MCF 10A (cell line): Measurements from ENCODE around the gene DHPS. TPM values are rescaled to one million over a fixed set of nuclear protein-coding genes. Genes with fewer than 3 reads are reported as not detected.

ENCODE experiments used
- BruUV-seq: library from RNA; stranded (reverse); fragments of 400-500 nt; replicated peaks from 2 replicates; lab custom pipeline; 2021; lab: Mats Ljungman, UMichigan
- CTCF ChIA-PET: fragments of 300-600 bp; sonication (Branson Sonifier 250); formaldehyde crosslinking; extraction: SDS; loops from one replicate; lab custom pipeline; 2021; ENCODE audit warnings: antibody characterized with exemption, inconsistent platforms; lab: Yijun Ruan, JAX
- POLR2A ChIA-PET: fragments of 300-600, 350-650 bp; sonication (Branson Sonifier 250); formaldehyde crosslinking; extraction: SDS; loops from one replicate; lab custom pipeline; 2020; ENCODE audit warnings: antibody characterized with exemption, inconsistent platforms; lab: Yijun Ruan, JAX
- DNase-seq: peaks from one replicate; pipeline ENCODE4 v3.0.0-alpha.2; 2018; ENCODE audit not compliant: unreplicated experiment
- H3K27ac Mint-ChIP-seq: one replicate; pipeline ENCODE4 v1.8.0; 2022; ENCODE audit warnings: mild to moderate bottlenecking, low read depth, mixed read lengths; ENCODE audit not compliant: unreplicated experiment
- H3K27me3 Mint-ChIP-seq: one replicate; pipeline ENCODE4 v1.8.0; 2022; ENCODE audit warnings: mixed read lengths; ENCODE audit not compliant: insufficient read depth, unreplicated experiment
- H3K36me3 Mint-ChIP-seq: one replicate; pipeline ENCODE4 v1.8.0; 2022; ENCODE audit warnings: mild to moderate bottlenecking, moderate library complexity, mixed read lengths; ENCODE audit not compliant: insufficient read depth, unreplicated experiment
- H3K4me1 Mint-ChIP-seq: one replicate; pipeline ENCODE4 v1.8.0; 2022; ENCODE audit warnings: mixed read lengths; ENCODE audit not compliant: insufficient read depth, unreplicated experiment
- H3K4me3 Mint-ChIP-seq: one replicate; pipeline ENCODE4 v1.8.0; 2022; ENCODE audit warnings: mild to moderate bottlenecking, moderate library complexity, mixed read lengths; ENCODE audit not compliant: unreplicated experiment
- H3K9me3 Mint-ChIP-seq: one replicate; pipeline ENCODE4 v1.8.0; 2022; ENCODE audit warnings: mixed read lengths; ENCODE audit not compliant: unreplicated experiment
- CTCF ChIP-seq: fragments of 200-600 bp; IDR thresholded peaks from one replicate; pipeline ENCODE4 v1.8.0; 2022; ENCODE audit warnings: antibody characterized with exemption, mild to moderate bottlenecking; ENCODE audit not compliant: unreplicated experiment
- intact Hi-C: fragments of 100-400 bp; cut with micrococcal nuclease; formaldehyde crosslinking; loops from 2 replicates; pipeline ENCODE4 v1.14.1; 2022
- total RNA-seq: library from RNA; stranded (reverse); gene quantifications from 2 replicates; pipeline ENCODE4 v1.2.3, GENCODE V29; 2022

The DHPS gene
- total RNA-seq, 1 experiment from 2014 or later: 74.2 TPM

GRCh38 chr19:12642506-12642905 lies 39.2 kb downstream of the DHPS start:
- Mint-ChIP-seq H3K9me3 (no peaks in the 10 kb centered on the region), H3K4me3 (no peak overlapping the region), H3K36me3 (peaks cover 14% of the 10 kb centered on the region), H3K4me1 (no peaks in the 10 kb centered on the region), H3K27me3 (no peaks in the 10 kb centered on the region), H3K27ac (no peak overlapping the region)
- no peak for TF ChIP-seq CTCF
- DNase-seq: no peak
- BruUV-seq: no TSS peak
- POLR2A ChIA-PET: no interaction called here
- intact Hi-C loops: no loop called here
- CTCF ChIA-PET: no interaction called here

GRCh38 chr19:12641456-12641855 lies 40.2 kb downstream of the DHPS start:
- H3K4me3 Mint-ChIP-seq: no peak overlapping the region
- CTCF ChIA-PET: no interaction called here
- no peaks in the 10 kb centered on the region for H3K27me3 Mint-ChIP-seq
- no TSS peak for BruUV-seq
- intact Hi-C loops: no loop called here
- no peaks in the 10 kb centered on the region for H3K9me3 Mint-ChIP-seq
- H3K27ac Mint-ChIP-seq: no peak overlapping the region
- H3K36me3 Mint-ChIP-seq: peaks cover 14% of the 10 kb centered on the region
- DNase-seq: no peak
- no peaks in the 10 kb centered on the region for H3K4me1 Mint-ChIP-seq
- TF ChIP-seq CTCF: no peak
- POLR2A ChIA-PET: interaction anchor here (0.9 kb wide), 1 partner anchor 10 kb away, joined by 3 read pairs; no protein-coding TSS in a partner anchor

DNA sequence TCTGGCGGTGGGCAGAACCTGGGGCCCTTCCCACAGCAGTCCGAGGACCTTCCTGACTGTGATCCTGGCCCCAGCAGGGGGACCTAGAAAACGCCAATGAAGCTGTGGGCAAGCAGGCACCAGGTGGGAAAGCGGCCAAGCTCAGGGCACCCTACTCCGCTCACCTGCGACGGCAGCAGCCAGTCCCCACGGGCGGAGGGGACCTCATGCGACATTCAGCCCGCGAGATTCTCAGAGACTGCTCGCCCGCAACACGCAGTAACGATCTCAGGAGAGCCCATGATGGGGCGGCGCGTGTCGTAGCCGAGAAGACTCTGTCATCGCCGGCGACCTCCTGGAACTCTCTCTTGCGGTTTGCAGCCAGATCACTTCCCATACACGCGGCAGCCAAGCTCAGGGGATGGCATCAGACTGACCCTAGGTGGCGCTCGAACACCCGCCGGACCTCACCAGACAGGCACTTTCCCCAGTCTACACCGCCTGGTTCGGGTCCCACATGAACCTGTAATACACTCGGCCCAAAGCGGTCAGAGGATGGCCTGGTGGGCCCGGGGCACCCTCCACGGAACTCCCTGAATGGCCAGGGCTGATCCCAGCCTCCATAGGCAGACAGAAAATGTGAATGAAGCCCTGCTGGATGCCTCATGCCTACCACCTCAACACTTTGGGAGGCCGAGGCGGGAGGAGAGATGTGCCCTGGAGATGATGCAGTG lies 41.6 kb downstream of the DHPS start:
- ChIA-PET POLR2A (interaction anchor here (1.5 kb wide), 1 partner anchor 29 kb away, joined by 3 read pairs; the partner anchor contains the start of genes ZNF490 and ZNF791), CTCF (interaction anchor here (0.6 to 0.7 kb wide), 3 partner anchors 11 to 1311 kb away, joined by 3 read pairs; no protein-coding TSS in a partner anchor)
- no peak overlapping the region for H3K27ac Mint-ChIP-seq
- no peaks in the 10 kb centered on the region for H3K27me3 Mint-ChIP-seq
- peaks cover 5% of the 10 kb centered on the region for H3K9me3 Mint-ChIP-seq
- H3K4me1 Mint-ChIP-seq: peaks cover 3% of the 10 kb centered on the region
- DNase-seq: no peak
- intact Hi-C loops: no loop called here
- peaks cover 11% of the 10 kb centered on the region for H3K36me3 Mint-ChIP-seq
- BruUV-seq: no TSS peak
- TF ChIP-seq CTCF: no peak
- H3K4me3 Mint-ChIP-seq: no peak overlapping the region

DNA sequence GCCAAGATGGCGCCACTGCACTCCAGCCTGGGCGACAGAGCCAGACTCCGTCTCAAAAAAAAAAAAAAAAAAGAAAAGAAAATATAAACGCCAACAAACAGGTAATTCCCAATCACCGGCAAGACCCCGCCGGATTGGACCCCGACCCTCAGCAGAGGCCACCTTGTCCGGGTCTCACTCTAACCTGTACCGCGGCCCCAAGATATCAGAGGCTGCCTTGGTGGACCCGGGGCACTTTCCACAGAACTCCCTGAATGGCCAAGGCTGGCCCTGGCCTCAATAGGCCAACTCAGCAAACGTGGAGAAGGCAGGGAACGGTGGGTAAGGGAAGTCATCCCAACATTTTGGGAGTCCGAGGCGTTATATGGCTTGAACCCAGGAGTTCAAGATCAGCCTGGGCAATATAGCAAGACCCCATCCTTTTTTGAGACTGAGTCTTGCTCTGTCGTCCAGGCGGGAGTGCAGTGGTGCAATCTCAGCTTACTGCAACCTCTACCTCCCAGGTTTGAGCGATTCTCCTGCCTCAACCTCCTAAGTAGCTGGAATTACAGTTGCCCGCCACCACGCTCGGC lies 43.0 kb downstream of the DHPS start:
- DNase-seq: no peak
- ChIA-PET CTCF (interaction anchor here (0.6 kb wide), 1 partner anchor 981 kb away, joined by 3 read pairs; no protein-coding TSS in a partner anchor), POLR2A (interaction anchor here (1.1 kb wide), 1 partner anchor 34 kb away, joined by 4 read pairs; no protein-coding TSS in a partner anchor)
- Mint-ChIP-seq H3K27ac (no peak overlapping the region), H3K27me3 (no peaks in the 10 kb centered on the region), H3K4me1 (peaks cover 5% of the 10 kb centered on the region), H3K36me3 (peaks cover 14% of the 10 kb centered on the region), H3K4me3 (no peak overlapping the region), H3K9me3 (peaks cover 8% of the 10 kb centered on the region)
- no peak for TF ChIP-seq CTCF
- BruUV-seq: no TSS peak
- intact Hi-C loops: no loop called here
